CD4-positive, alpha-beta T cell (primary cell): ENCODE results near the gene LAPTM4A. TPM values are rescaled to one million over a fixed set of nuclear protein-coding genes. Genes with fewer than 3 reads are reported as not detected.
"Not testable (repeated sequence)": the region's sequence is repeated elsewhere in the genome, so short reads cannot be mapped to it uniquely, and the experiment has no call there.

Source experiments
- ATAC-seq: fragments of 200-7000 bp; cut with Tn5 transposase; one replicate; pipeline ENCODE4 v1.10.0; 2022; ENCODE audit warnings: mild to moderate bottlenecking; ENCODE audit not compliant: poor library complexity
- CTCF ChIA-PET: fragments of 350-600 bp; sonication (Branson Sonifier 250); formaldehyde crosslinking; loops from one replicate; lab custom pipeline; 2021; ENCODE audit warnings: antibody characterized with exemption, inconsistent platforms; lab: Charles Lee
- POLR2A ChIA-PET: fragments of 350-600 bp; sonication (Branson Sonifier 250); formaldehyde crosslinking; loops from one replicate; lab custom pipeline; 2021; ENCODE audit warnings: antibody characterized with exemption, inconsistent platforms; lab: Charles Lee
- DNase-seq, 14 experiments: peaks; one replicate each; pipeline ENCODE4 v3.0.0-alpha.2; 2013 to 2020; ENCODE audit warnings: mixed read lengths in 2 of 14
- H3K27ac ChIP-seq, 2 donors: one replicate each; pipeline versions ENCODE4 v1.5.1 to v1.7.0; 2013; ENCODE audit warnings: low read length in 2 of 2, low read depth in 1 of 2, mild to moderate bottlenecking in 1 of 2
- H3K27me3 ChIP-seq, 2 experiments: 1 replicate in 1 of 2; 2 replicates in 1 of 2; pipeline versions ENCODE4 v1.6.1 to v1.7.0; 2013; ENCODE audit warnings: low read length in 2 of 2, control low read depth in 1 of 2, mild to moderate bottlenecking in 1 of 2, moderate library complexity in 1 of 2; ENCODE audit not compliant: insufficient read depth in 2 of 2, control insufficient read depth in 1 of 2
- H3K36me3 ChIP-seq: one replicate; pipeline ENCODE4 v1.6.1; 2013; ENCODE audit warnings: low read length, control low read depth; ENCODE audit not compliant: insufficient read depth
- H3K4me1 ChIP-seq: one replicate; pipeline ENCODE4 v1.6.1; 2013; ENCODE audit warnings: low read length, control low read depth; ENCODE audit not compliant: insufficient read depth
- H3K4me3 ChIP-seq: one replicate; pipeline ENCODE4 v1.5.1; 2013; ENCODE audit warnings: mild to moderate bottlenecking, low read length, moderate library complexity
- H3K9me3 ChIP-seq, 2 experiments: 1 replicate in 1 of 2; 2 replicates in 1 of 2; pipeline versions ENCODE4 v1.6.1 to v1.7.0; 2013; ENCODE audit warnings: low read length in 2 of 2, mild to moderate bottlenecking in 2 of 2, control low read depth in 1 of 2, moderate library complexity in 1 of 2; ENCODE audit not compliant: control insufficient read depth in 1 of 2, insufficient read depth in 1 of 2
- H3K27ac Mint-ChIP-seq: one replicate; pipeline ENCODE4 v1.8.0; 2020; ENCODE audit warnings: mixed read lengths
- H3K27me3 Mint-ChIP-seq: one replicate; pipeline ENCODE4 v1.8.0; 2021; ENCODE audit warnings: mixed read lengths
- H3K36me3 Mint-ChIP-seq: one replicate; pipeline ENCODE4 v1.8.0; 2021; ENCODE audit warnings: low read depth, mixed read lengths
- H3K4me1 Mint-ChIP-seq: one replicate; pipeline ENCODE4 v1.8.0; 2021; ENCODE audit warnings: low read depth, mixed read lengths
- H3K4me3 Mint-ChIP-seq: one replicate; pipeline ENCODE4 v1.8.0; 2020; ENCODE audit warnings: mild to moderate bottlenecking, mixed read lengths
- H3K9me3 Mint-ChIP-seq: one replicate; pipeline ENCODE4 v1.8.0; 2020; ENCODE audit warnings: mixed read lengths
- intact Hi-C, 2 experiments: fragments of 100-400 bp; cut with DNase I in 1 of 2; cut with micrococcal nuclease in 1 of 2; formaldehyde crosslinking; loops; one replicate each; pipeline versions ENCODE4 v1.15.1 to v1.9.0; 2023 to 2025; cut with DNase I, micrococcal nuclease
- total RNA-seq, 174 experiments: library from RNA in 2 of 174; stranded (reverse) in 2 of 174; gene quantifications; one replicate each; pipeline ENCODE4 v1.2.3 and lab custom pipeline; 2021 to 2026
- TF ChIP-seq, protein P1 (sequence below): fragments of 200-600 bp; IDR thresholded peaks from one replicate; pipeline ENCODE4 v1.8.0; 2022; ENCODE audit warnings: antibody characterized with exemption, mild to moderate bottlenecking

The LAPTM4A gene
- total RNA-seq, 2 experiments from 2014 or later, result 59.4 to 62.0 TPM

DNA sequence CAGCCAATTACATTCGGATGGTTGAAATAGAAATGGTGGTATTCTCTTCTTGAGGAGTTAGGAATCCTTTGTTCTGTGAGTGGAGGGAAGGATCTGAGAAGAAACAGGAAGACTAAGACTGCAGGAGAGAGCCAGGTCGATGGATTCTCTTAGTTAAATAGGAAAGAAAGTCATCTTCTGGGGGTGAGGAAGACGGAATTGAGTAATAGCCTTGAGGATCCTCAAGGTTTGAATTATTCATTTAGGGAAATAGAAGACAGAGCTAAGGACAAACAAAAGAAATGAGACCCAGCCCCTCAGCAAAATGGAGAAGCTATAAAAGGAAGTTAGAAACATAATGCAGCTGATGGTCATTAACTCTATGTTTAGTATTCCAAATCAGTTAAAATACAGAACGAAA is 1.8 kb downstream of the LAPTM4A start:
- H3K4me1 ChIP-seq, result peaks cover 30% of the 10 kb centered on the region
- H3K27ac ChIP-seq, result no peak overlapping the region
- Mint-ChIP-seq H3K36me3 (peaks cover 19% of the 10 kb centered on the region), H3K4me1 (peaks cover 38% of the 10 kb centered on the region), H3K27me3 (peaks cover 5% of the 10 kb centered on the region), H3K27ac (no peak overlapping the region), H3K9me3 (no peaks in the 10 kb centered on the region), H3K4me3 (no peak overlapping the region)
- H3K4me3 ChIP-seq, result peak overlapping the region; percentile 87
- TF ChIP-seq, protein P1, sequence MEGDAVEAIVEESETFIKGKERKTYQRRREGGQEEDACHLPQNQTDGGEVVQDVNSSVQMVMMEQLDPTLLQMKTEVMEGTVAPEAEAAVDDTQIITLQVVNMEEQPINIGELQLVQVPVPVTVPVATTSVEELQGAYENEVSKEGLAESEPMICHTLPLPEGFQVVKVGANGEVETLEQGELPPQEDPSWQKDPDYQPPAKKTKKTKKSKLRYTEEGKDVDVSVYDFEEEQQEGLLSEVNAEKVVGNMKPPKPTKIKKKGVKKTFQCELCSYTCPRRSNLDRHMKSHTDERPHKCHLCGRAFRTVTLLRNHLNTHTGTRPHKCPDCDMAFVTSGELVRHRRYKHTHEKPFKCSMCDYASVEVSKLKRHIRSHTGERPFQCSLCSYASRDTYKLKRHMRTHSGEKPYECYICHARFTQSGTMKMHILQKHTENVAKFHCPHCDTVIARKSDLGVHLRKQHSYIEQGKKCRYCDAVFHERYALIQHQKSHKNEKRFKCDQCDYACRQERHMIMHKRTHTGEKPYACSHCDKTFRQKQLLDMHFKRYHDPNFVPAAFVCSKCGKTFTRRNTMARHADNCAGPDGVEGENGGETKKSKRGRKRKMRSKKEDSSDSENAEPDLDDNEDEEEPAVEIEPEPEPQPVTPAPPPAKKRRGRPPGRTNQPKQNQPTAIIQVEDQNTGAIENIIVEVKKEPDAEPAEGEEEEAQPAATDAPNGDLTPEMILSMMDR, result no peak
- intact Hi-C loops, result loop anchor here (1.0 to 10.0 kb wide), 9 partner anchors 57 to 1487 kb away; partner anchors contain the start of genes RDH14 (in 2 of the 2), HS1BP3 (in 1 of the 2), PUM2 (in 1 of the 2) and TTC32 (in 1 of the 2)
- CTCF ChIA-PET, result interaction anchor here (1.1 kb wide), 1 partner anchor 11 kb away, joined by 4 read pairs; no protein-coding TSS in a partner anchor
- POLR2A ChIA-PET, result interaction anchor here (0.5 kb wide), 1 partner anchor 185 kb away, joined by 3 read pairs; no protein-coding TSS in a partner anchor
- H3K27me3 ChIP-seq, result peaks cover 0 to 2% of the 10 kb centered on the region in 2 experiments
- ATAC-seq (no peak), DNase-seq (peak in 3 of 14 experiments; percentile 6 to 40 (median 28))
- no peaks in the 10 kb centered on the region for H3K9me3 ChIP-seq
- H3K36me3 ChIP-seq, result peaks cover 3% of the 10 kb centered on the region

DNA sequence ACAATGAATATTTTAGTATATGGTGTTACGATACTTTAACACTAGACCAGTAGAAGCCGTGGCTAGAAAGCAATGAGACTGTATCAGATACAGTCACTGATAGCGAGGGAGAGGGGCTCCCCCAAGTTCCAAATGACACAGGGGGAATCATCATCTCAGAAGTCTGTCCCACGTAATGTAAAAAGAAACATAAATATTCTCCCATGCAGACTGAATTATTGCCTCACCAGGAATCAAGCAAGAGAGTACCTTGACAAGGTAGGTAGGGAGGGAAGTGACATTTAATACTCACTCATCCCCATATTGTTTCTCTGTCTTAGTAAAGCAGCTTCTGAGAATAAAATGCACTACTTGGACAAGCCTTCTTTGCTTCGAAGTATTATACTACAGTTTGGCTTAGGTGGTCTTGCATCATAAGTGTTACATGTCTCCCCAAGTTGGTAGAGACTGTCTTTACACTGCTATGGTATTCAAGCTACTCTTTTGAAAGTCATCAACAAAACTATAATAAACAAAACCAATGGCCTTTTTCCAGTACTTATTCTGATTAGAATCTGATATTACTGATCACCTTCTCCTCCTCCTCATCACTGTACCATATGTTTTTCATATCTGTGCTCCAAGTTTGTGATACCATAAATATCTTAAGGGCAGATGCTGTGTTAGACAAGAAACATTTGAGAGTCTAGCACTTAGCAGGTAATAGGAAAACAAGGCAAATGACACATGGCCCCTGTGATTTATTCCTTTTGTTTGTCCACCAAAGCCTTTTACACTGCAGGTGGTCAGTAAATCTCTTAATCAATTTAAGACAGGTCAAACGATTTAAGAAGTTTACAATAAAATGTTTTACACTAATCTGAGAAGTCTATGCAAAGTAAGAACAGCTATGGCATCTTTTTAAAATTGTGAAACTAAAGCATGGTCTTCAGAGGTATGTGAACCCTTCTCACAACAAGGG is 2.7 kb downstream of the LAPTM4A start:
- Mint-ChIP-seq H3K27ac (no peak overlapping the region), H3K36me3 (peaks cover 22% of the 10 kb centered on the region), H3K27me3 (no peaks in the 10 kb centered on the region), H3K4me3 (no peak overlapping the region), H3K9me3 (no peaks in the 10 kb centered on the region), H3K4me1 (peaks cover 42% of the 10 kb centered on the region)
- no peak for ATAC-seq
- DNase-seq, result no peak
- POLR2A ChIA-PET, result no interaction called here
- Histone ChIP-seq H3K4me1 (peaks cover 30% of the 10 kb centered on the region), H3K36me3 (peaks cover 9% of the 10 kb centered on the region), H3K4me3 (peak overlapping the region; percentile 87), H3K9me3 (no peaks in the 10 kb centered on the region), H3K27ac (no peak overlapping the region), H3K27me3 (peaks cover 0 to 2% of the 10 kb centered on the region in 2 experiments)
- intact Hi-C loops, result loop anchor here in 1 of 2 experiments (2.0 kb wide), 1 partner anchor 56 kb away; no protein-coding TSS in a partner anchor
- CTCF ChIA-PET, result interaction anchor here (1.1 kb wide), 1 partner anchor 12 kb away, joined by 4 read pairs; no protein-coding TSS in a partner anchor
- TF ChIP-seq, protein P1, result no peak

DNA sequence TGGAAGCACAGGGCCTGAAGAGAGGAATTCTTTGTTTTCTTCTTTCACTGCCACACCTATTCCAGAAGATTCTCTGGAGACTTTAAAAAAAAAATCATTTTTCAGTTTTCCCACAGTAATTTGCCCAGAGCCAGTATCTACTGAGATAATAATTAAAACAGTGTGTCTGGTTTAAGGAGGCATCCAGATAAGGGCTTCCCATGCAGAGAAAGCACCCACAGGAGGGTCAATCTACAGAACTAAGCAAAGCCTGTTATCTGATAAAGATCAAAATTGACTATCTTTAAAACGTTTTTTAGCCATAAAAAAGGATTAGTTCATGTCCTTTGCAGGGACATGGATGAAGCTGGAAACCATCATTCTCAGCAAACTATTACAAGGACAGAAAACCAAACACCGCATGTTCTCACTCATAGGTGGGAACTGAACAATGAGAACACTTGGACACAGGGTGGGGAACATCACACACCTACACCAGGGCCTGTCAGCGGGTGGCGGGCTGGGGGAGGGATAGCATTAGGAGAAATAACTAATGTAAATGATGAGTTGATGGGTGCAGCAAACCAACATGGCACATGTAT is 5.6 kb downstream of the LAPTM4A start:
- intact Hi-C loops, H3K9me3 Mint-ChIP-seq, CTCF ChIA-PET, ATAC-seq, H3K9me3 ChIP-seq, H3K4me3 ChIP-seq, H3K27ac Mint-ChIP-seq, DNase-seq, H3K4me3 Mint-ChIP-seq, H3K27me3 ChIP-seq, H3K27me3 Mint-ChIP-seq, H3K27ac ChIP-seq: not testable (repeated sequence)
- Mint-ChIP-seq H3K36me3 (peaks cover 32% of the 10 kb centered on the region), H3K4me1 (peaks cover 42% of the 10 kb centered on the region)
- POLR2A ChIA-PET, result interaction anchor here (0.6 kb wide), 1 partner anchor 15 kb away, joined by 3 read pairs; no protein-coding TSS in a partner anchor
- Histone ChIP-seq H3K36me3 (peaks cover 23% of the 10 kb centered on the region), H3K4me1 (peaks cover 19% of the 10 kb centered on the region)
